ENCODE data around the gene TENM4. TPM values are rescaled to one million over a fixed set of nuclear protein-coding genes. Genes with fewer than 3 reads are reported as not detected.

The TENM4 gene
- total RNA-seq, 1 experiment from 2014 or later: 25.0 TPM

- TF ChIP-seq ZSCAN18 (CRISPR knock-in tag; IDR thresholded peaks at IDR 0.05) (no peak), ZNF512 (CRISPR knock-in tag; IDR thresholded peaks at IDR 0.05; ENCODE audit: borderline replicate concordance) (no peak), ESRRA (CRISPR knock-in tag; IDR thresholded peaks at IDR 0.05; ENCODE audit: borderline replicate concordance) (no peak), ZNF396 (CRISPR knock-in tag; IDR thresholded peaks at IDR 0.05; ENCODE audit: borderline replicate concordance) (no peak)
These were observed 25.4 kb downstream of the TENM4 start (continued) for GRCh38 chr11:79415411-79415810.

GRCh38 chr11:79414644-79415317 is 26.0 kb downstream of the TENM4 start:
- TF ChIP-seq ATF6 (CRISPR knock-in tag; IDR thresholded peaks at IDR 0.05): no peak
- DNase-seq (ENCODE audit: low spot score): no peak
- Mint-ChIP-seq H3K36me3 (peaks cover 12% of the 10 kb centered on the region), H3K27me3 (ENCODE audit: low read depth) (peaks cover 3% of the 10 kb centered on the region; the same call in 1 of the 2 replicates), H3K4me1 (peaks cover 11% of the 10 kb centered on the region), H3K27ac (no peak overlapping the region), H3K4me3 (no peak overlapping the region), H3K9me3 (peaks cover 16% of the 10 kb centered on the region)
- CTCF ChIA-PET: interaction anchor here (5.5 kb wide), 1 partner anchor 14 kb away, joined by 38 read pairs; no protein-coding TSS in a partner anchor
- no peak for ATAC-seq
- POLR2A ChIA-PET: interaction anchor here (0.9 kb wide), 1 partner anchor 15 kb away, joined by 3 read pairs; no protein-coding TSS in a partner anchor

GRCh38 chr11:79414041-79414440 is 26.8 kb downstream of the TENM4 start:
- DNase-seq (ENCODE audit: low spot score) (no peak), ATAC-seq (no peak)
- Mint-ChIP-seq H3K27me3 (ENCODE audit: low read depth) (peaks cover 3% of the 10 kb centered on the region; the same call in 1 of the 2 replicates), H3K36me3 (peaks cover 12% of the 10 kb centered on the region), H3K27ac (no peak overlapping the region), H3K4me1 (peaks cover 9% of the 10 kb centered on the region), H3K9me3 (peaks cover 16% of the 10 kb centered on the region), H3K4me3 (no peak overlapping the region)
- ChIA-PET CTCF (interaction anchor here (5.5 kb wide), 1 partner anchor 13 kb away, joined by 38 read pairs; no protein-coding TSS in a partner anchor), POLR2A (interaction anchor here (0.9 kb wide), 1 partner anchor 16 kb away, joined by 3 read pairs; no protein-coding TSS in a partner anchor)
- TF ChIP-seq NR1H2 (CRISPR knock-in tag; IDR thresholded peaks at IDR 0.05): no peak
- TF ChIP-seq NFYB (CRISPR knock-in tag; conservative IDR thresholded peaks at IDR 0.05; ENCODE audit: low read depth): no peak
- no peak for TF ChIP-seq ZNF416 (CRISPR knock-in tag; IDR thresholded peaks at IDR 0.05)
- TF ChIP-seq ZBTB21 (CRISPR knock-in tag; IDR thresholded peaks at IDR 0.05; ENCODE audit: borderline replicate concordance): no peak
- TF ChIP-seq ZNF532 (CRISPR knock-in tag; IDR thresholded peaks at IDR 0.05; ENCODE audit: borderline replicate concordance): no peak
- no peak for TF ChIP-seq FOXK1 (CRISPR knock-in tag; IDR thresholded peaks at IDR 0.05)

All from WTC11 (cell line).